Measurements from ENCODE around the gene PTPN22. TPM values are rescaled to one million over a fixed set of nuclear protein-coding genes. Genes with fewer than 3 reads are reported as not detected.

PTPN22 gene
- total RNA-seq = 0.06 and 0.34 TPM in 2 replicates

DNA sequence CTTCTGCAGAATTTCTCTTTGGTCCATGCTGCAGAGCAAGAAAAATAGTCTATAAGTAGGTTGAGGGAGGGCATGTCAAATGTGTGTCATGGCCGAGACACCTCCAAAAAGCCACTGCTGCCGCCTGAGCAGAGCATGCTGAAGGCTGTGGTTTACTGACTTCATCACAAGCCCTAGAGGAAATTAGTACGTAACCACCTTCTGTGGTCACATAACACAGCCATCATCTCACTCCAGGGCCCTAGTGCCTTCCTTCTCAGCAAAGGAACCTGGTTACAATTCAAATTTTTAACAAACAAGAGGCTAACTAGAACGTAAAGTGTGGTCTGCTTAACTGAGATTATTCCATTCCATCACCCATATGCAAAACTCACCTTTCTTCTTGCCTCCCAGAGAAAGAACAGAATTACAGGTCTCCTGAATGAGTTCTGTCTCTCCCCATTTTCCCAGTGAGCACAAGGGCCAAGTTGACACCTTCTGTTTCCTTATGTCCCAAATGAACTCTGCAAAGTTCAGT is at the start of gene PTPN22:
Gene PTPN22 (minus strand): TSS at position 116 of the 517 bp plus-strand sequence.

DNA sequence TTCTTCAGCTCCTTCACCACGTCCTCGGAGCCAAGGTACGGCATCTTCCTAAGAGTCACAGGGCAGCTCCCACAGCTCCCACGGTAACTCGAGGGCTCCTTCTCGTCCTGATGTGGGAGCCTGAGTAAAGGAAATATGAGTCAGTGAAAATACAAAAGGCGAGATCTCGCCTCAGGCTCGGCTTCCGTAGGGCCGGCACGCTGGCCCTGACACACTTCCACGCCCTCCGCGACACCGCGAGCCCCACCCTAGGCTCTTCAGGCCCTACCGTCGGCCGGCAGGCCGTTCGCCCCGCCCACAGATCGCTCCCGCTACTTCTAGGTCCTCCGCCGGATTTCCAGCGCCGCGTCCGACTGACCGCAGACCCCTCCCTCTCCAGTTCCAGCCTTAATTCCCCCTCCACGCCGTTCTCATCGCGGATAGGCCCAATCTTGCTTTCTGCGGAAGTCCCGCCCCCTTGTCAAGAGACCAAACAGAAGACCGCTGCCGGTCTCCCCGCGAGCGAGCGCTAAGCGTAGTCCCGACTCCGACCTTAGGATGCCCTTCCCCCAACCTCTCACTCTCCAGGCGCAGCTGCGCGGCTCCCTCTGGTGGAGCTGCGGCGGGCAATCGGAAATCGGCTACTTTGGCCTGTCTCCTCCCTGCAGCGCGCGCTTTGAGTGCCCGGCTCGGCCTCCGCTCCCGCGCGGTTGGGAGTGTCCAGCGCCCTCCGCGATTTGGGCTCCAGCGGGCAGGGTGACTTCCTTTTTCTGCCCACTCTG is 33.3 kb upstream of the PTPN22 start, which contains the start of the genes AP4B1 and DCLRE1B:
Gene AP4B1 (minus strand): TSS at position 126 of the 761 bp plus-strand sequence. CDS start 82 bp downstream, at position 44.
Gene DCLRE1B (plus strand): TSS at position 653 of the 761 bp plus-strand sequence. CDS start 261 bp downstream, outside the sequence.

DNA sequence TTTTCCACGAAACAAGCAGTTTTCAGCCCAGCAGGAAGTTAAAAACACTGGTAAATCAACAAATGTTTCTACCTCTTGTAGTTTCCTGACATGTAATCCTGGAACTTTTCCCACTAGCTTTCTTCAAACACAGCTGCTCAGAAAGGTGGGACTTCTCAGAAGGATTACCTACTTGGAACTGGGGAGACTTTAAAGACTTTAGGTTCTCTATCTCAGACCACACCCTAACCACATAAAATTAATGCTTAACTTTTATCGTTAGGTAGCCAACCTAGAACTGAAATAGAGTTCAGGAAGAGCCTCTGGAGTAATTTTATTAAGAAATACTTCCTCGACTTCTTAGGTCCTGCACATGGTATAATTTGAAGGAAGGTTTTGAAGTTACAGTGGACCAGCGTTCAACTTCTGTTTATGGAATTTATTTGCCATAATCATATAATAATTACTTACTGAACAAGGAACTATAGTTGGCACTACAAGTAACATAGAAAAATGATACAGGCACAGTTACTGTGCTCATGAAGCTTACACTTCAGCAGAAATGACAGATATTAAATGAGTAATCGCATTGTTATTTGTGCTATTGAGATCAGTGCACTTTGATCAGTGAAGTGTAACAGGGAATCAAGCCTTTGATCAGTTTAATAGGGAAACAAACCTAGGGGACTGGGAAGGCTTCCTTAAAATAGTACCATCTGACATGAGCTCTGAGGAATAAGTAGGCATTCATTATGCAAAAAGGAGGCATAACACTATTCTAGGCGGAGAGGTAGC is 16.1 kb upstream of the PTPN22 start, which contains the start of gene BCL2L15:
Gene BCL2L15 (minus strand): TSS at position 180 of the 774 bp plus-strand sequence. CDS start 206 bp downstream, outside the sequence.

DNA sequence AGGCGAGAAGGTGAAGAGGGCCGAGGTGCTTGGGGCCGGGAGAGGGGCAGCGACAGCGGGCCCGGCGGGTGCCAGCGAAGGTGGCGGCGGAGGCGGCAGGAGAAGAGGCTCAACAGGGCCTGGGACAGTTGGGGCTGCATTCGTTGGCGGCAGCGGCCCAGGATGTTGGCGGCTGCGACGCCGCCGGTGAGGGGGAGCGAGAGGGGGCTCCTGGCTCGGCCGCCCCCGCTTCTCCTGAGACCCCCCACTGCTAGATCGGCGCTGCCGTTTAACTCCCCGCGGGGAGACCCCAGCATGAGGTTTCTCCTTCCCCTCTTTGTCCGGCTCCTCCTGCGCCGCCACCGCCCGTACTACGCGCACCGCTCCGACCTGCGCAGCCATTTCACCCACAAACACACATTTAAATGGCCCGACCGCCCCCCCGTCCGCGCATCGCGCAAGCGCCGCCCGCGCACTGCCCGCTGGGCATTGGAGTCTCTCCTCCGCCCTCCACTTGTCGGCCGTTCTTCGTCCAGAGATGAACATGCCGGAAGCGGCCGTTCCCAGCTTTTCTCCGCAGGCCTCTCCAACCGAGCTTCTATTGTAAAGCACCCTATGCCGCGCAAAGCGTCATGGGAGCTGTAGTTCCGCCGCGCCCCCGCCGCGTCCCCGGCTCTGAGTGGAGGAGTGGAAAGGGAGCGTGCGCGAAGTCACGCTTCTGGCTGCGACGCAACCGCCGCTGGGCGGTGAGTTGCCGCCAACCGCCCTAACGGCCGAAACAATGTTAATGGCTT is 59.4 kb downstream of the PTPN22 start, which contains the start of gene RSBN1:
Gene RSBN1 (minus strand): TSS at position 589 of the 773 bp plus-strand sequence. CDS start 64 bp downstream, at position 525.

Other genes with a start within 250 kb of the PTPN22 start
- 11.2 and 11.6 TPM in 2 replicates for gene PHTF1, start 112.2 kb downstream of the PTPN22 start, total RNA-seq
- gene RSBN1, start 59.2 kb downstream of the PTPN22 start, total RNA-seq = 9.0 and 10.8 TPM in 2 replicates
- 0.12 and 0.20 TPM in 2 replicates for gene BCL2L15, start 15.9 kb upstream of the PTPN22 start, total RNA-seq
- 10.5 and 15.7 TPM in 2 replicates for gene AP4B1, start 33.1 kb upstream of the PTPN22 start, total RNA-seq
- 2.6 TPM in 2 replicates for gene DCLRE1B, start 33.6 kb upstream of the PTPN22 start, total RNA-seq
- 19.3 and 19.8 TPM in 2 replicates for gene HIPK1, start 57.6 kb upstream of the PTPN22 start, total RNA-seq
- 59.8 and 64.8 TPM in 2 replicates for gene OLFML3, start 107.8 kb upstream of the PTPN22 start, total RNA-seq

Measured in cardiac ventricle fibroblast (primary cell).